Measurements from ENCODE around the gene KIAA1614.

KIAA1614 gene

DNA sequence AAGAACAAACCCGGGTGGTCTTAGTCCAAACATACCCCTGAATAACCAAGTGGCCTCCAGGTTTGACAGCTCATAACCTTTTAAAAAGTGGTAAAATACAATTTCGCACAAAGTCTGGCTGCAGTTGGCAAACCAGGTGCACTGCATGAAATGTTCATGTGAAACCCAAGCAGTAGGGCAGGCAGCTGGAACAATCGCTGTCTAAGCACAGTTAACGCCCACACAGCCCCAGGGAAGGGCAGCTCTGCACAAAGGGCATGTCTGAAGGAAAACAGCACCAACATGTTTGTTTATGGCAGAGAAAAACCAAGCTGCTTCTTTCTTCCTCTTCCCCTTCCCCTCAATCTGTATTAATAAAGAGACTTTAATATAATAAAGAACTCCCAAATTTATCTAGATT is 49.5 kb downstream of the KIAA1614 start:
- TF ChIP-seq TAF1 (IDR thresholded peaks at IDR 0.05; ENCODE audit: borderline replicate concordance, insufficient read depth, low read length) (no peak), SIN3A (IDR thresholded peaks at IDR 0.05; ENCODE audit: borderline replicate concordance, insufficient read depth, low read length) (no peak), POLR2AphosphoS5 (IDR thresholded peaks at IDR 0.05; ENCODE audit: low read depth, low read length) (no peak), FOXP2 (optimal IDR thresholded peaks at IDR 0.05; ENCODE audit: borderline replicate concordance, extremely low read depth, extremely low read length, insufficient read depth) (no peak)
- TF ChIP-seq, protein P1, sequence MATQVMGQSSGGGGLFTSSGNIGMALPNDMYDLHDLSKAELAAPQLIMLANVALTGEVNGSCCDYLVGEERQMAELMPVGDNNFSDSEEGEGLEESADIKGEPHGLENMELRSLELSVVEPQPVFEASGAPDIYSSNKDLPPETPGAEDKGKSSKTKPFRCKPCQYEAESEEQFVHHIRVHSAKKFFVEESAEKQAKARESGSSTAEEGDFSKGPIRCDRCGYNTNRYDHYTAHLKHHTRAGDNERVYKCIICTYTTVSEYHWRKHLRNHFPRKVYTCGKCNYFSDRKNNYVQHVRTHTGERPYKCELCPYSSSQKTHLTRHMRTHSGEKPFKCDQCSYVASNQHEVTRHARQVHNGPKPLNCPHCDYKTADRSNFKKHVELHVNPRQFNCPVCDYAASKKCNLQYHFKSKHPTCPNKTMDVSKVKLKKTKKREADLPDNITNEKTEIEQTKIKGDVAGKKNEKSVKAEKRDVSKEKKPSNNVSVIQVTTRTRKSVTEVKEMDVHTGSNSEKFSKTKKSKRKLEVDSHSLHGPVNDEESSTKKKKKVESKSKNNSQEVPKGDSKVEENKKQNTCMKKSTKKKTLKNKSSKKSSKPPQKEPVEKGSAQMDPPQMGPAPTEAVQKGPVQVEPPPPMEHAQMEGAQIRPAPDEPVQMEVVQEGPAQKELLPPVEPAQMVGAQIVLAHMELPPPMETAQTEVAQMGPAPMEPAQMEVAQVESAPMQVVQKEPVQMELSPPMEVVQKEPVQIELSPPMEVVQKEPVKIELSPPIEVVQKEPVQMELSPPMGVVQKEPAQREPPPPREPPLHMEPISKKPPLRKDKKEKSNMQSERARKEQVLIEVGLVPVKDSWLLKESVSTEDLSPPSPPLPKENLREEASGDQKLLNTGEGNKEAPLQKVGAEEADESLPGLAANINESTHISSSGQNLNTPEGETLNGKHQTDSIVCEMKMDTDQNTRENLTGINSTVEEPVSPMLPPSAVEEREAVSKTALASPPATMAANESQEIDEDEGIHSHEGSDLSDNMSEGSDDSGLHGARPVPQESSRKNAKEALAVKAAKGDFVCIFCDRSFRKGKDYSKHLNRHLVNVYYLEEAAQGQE (IDR thresholded peaks at IDR 0.05; ENCODE audit: insufficient read depth in 1 of 2, low read depth in 2 of 2, low read length in 2 of 2): no peak

DNA sequence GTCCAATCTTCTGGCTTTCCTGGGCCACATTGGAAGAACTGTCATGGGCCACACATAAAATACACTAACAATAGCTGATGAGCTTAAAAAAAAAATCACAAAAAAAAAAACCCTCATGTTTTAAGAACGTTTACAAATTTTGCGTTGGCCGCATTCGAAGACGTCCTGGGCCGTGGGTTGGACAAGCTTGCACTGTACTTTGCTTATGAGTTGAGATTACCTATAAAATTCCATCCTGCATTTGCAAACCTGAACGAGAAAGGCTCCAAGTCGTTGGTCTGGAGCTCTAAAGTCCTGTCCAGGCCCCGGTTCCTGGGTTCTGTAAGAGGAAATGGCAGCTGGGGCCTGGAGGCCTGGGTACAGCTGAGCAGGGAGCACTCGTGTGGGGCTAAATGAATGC is 51.4 kb downstream of the KIAA1614 start:
- TF ChIP-seq POLR2AphosphoS5 (IDR thresholded peaks at IDR 0.05; ENCODE audit: low read depth, low read length) (no peak), FOXP2 (optimal IDR thresholded peaks at IDR 0.05; ENCODE audit: borderline replicate concordance, extremely low read depth, extremely low read length, insufficient read depth) (no peak), TAF1 (IDR thresholded peaks at IDR 0.05; ENCODE audit: borderline replicate concordance, insufficient read depth, low read length) (no peak), SIN3A (IDR thresholded peaks at IDR 0.05; ENCODE audit: borderline replicate concordance, insufficient read depth, low read length) (no peak)
- TF ChIP-seq, protein P1 (IDR thresholded peaks at IDR 0.05; ENCODE audit: insufficient read depth in 1 of 2, low read depth in 2 of 2, low read length in 2 of 2): no peak

DNA sequence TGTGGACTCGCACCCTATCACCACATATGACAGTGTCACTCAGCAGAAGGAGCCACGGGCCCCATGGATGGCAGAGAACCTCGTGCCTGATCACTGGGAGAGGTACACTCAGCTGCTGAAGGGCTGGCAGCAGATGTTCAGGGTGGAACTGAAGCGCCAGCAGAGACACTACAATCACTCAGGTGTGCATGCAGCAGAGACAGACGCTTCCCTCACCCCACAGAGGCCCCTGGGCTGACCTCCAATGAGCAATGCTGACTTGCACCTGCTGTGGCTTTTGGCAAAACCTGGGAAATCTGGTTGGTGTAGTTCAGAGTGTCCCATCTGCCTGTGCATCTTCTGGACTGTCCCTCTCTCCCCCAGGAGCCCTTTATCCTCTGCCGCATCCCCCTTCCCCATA is 51.9 kb downstream of the KIAA1614 start:
- TF ChIP-seq, protein P1 (IDR thresholded peaks at IDR 0.05; ENCODE audit: insufficient read depth in 1 of 2, low read depth in 2 of 2, low read length in 2 of 2): no peak
- TF ChIP-seq TAF1 (IDR thresholded peaks at IDR 0.05; ENCODE audit: borderline replicate concordance, insufficient read depth, low read length): no peak
- no peak for TF ChIP-seq SIN3A (IDR thresholded peaks at IDR 0.05; ENCODE audit: borderline replicate concordance, insufficient read depth, low read length)
- no peak for TF ChIP-seq FOXP2 (optimal IDR thresholded peaks at IDR 0.05; ENCODE audit: borderline replicate concordance, extremely low read depth, extremely low read length, insufficient read depth)
- TF ChIP-seq POLR2AphosphoS5 (IDR thresholded peaks at IDR 0.05; ENCODE audit: low read depth, low read length): no peak

DNA sequence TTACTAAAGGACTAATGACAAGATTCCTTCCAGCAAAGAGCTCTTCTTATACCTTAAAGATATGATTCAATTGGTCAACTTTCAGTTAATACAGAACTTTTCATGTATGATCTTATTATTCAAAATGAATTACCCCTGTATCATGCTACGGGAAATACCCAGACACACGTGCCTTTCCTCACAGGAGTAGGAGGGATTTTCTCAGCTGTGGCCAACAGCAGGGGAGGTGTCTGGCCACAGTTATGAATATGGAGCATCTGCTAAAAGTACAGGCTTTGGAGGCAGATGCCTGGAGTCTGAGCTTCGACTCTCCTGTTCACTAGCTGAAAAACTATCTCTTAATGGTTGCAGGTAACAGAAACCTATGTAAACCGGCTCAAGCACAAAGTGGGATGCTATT is 53.6 kb downstream of the KIAA1614 start:
- no peak for TF ChIP-seq TAF1 (IDR thresholded peaks at IDR 0.05; ENCODE audit: borderline replicate concordance, insufficient read depth, low read length)
- TF ChIP-seq, protein P1 (IDR thresholded peaks at IDR 0.05; ENCODE audit: insufficient read depth in 1 of 2, low read depth in 2 of 2, low read length in 2 of 2): no peak
- TF ChIP-seq SIN3A (IDR thresholded peaks at IDR 0.05; ENCODE audit: borderline replicate concordance, insufficient read depth, low read length): no peak
- no peak for TF ChIP-seq POLR2AphosphoS5 (IDR thresholded peaks at IDR 0.05; ENCODE audit: low read depth, low read length)
- no peak for TF ChIP-seq FOXP2 (optimal IDR thresholded peaks at IDR 0.05; ENCODE audit: borderline replicate concordance, extremely low read depth, extremely low read length, insufficient read depth)

Measured in PFSK-1 (cell line).